ENCODE results near the gene C10orf71. TPM values are rescaled to one million over a fixed set of nuclear protein-coding genes. Genes with fewer than 3 reads are reported as not detected.

Gene C10orf71
- total RNA-seq, 1 experiment from 2014 or later, result not detected

GRCh38 chr10:49330127-49330665 lies 31.2 kb downstream of the C10orf71 start:
- Histone ChIP-seq H3K4me3 (replicated peaks in 1 of 2; ENCODE audit: low read depth in 1 of 2, low read length in 2 of 2) (no peak overlapping the region), H3K9ac (ENCODE audit: low read length) (no peak overlapping the region), H4K20me1 (ENCODE audit: insufficient read depth) (no peaks in the 10 kb centered on the region), H3K36me3 (ENCODE audit: control insufficient read depth in 1 of 2, insufficient read depth in 2 of 2, low read length in 2 of 2) (no peaks in the 10 kb centered on the region), H3K27ac (ENCODE audit: low read depth, low read length) (no peak overlapping the region), H3K9me3 (ENCODE audit: control insufficient read depth in 1 of 2, insufficient read depth in 1 of 2, low read depth in 1 of 2, low read length in 2 of 2) (no peaks in the 10 kb centered on the region), H3K27me3 (ENCODE audit: insufficient read depth, low read length) (peaks cover 11% of the 10 kb centered on the region; the same call in 1 of the 2 replicates), H3K79me2 (ENCODE audit: insufficient read depth, low read length) (no peaks in the 10 kb centered on the region), H3K4me2 (ENCODE audit: low read length) (no peak overlapping the region), H3K9me2 (ENCODE audit: insufficient read depth) (no peaks in the 10 kb centered on the region), H2AFZ (ENCODE audit: low read depth, low read length, poor library complexity, severe bottlenecking) (no peak overlapping the region), H3K4me1 (ENCODE audit: control insufficient read depth in 1 of 2, insufficient read depth in 2 of 2, low read length in 2 of 2) (no peaks in the 10 kb centered on the region)
- POLR2A ChIA-PET, result interaction anchor here (0.7 kb wide), 1 partner anchor 190 kb away, joined by 3 read pairs; no protein-coding TSS in a partner anchor
- intact Hi-C loops (cut with micrococcal nuclease), result no loop called here
- no peak for TF ChIP-seq ZNF274 (IDR thresholded peaks at IDR 0.05; ENCODE audit: low read depth, low read length)
- TF ChIP-seq EGR1 (IDR thresholded peaks at IDR 0.05; ENCODE audit: low read depth), result no peak
- no peak for TF ChIP-seq ATF3 (IDR thresholded peaks at IDR 0.05)
- TF ChIP-seq, protein P1, sequence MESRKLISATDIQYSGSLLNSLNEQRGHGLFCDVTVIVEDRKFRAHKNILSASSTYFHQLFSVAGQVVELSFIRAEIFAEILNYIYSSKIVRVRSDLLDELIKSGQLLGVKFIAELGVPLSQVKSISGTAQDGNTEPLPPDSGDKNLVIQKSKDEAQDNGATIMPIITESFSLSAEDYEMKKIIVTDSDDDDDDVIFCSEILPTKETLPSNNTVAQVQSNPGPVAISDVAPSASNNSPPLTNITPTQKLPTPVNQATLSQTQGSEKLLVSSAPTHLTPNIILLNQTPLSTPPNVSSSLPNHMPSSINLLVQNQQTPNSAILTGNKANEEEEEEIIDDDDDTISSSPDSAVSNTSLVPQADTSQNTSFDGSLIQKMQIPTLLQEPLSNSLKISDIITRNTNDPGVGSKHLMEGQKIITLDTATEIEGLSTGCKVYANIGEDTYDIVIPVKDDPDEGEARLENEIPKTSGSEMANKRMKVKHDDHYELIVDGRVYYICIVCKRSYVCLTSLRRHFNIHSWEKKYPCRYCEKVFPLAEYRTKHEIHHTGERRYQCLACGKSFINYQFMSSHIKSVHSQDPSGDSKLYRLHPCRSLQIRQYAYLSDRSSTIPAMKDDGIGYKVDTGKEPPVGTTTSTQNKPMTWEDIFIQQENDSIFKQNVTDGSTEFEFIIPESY (IDR thresholded peaks at IDR 0.05; ENCODE audit: extremely low read depth, insufficient replicate concordance, low read length), result no peak
- no peak for TF ChIP-seq ELF1 (IDR thresholded peaks at IDR 0.05; ENCODE audit: borderline replicate concordance, low read depth)
- no TSS peak for BruUV-seq (replicated peaks)
- DNase-seq (ENCODE audit: low read depth, low spot score), result no peak
- ATAC-seq, result no peak
- RAD21 ChIA-PET (ENCODE audit: low non-redundant PET in 1 of 2, low total read pairs in 2 of 2, uncharacterized antibody in 2 of 2, unreplicated experiment in 2 of 2), result no interaction called here
- CTCF ChIA-PET, result no interaction called here

GRCh38 chr10:49331431-49331830 lies 32.5 kb downstream of the C10orf71 start:
- Histone ChIP-seq H3K79me2 (ENCODE audit: insufficient read depth, low read length) (no peaks in the 10 kb centered on the region), H3K27me3 (ENCODE audit: insufficient read depth, low read length) (peaks cover 11% of the 10 kb centered on the region; the same call in 1 of the 2 replicates), H3K36me3 (ENCODE audit: control insufficient read depth in 1 of 2, insufficient read depth in 2 of 2, low read length in 2 of 2) (no peaks in the 10 kb centered on the region), H3K9me3 (ENCODE audit: control insufficient read depth in 1 of 2, insufficient read depth in 1 of 2, low read depth in 1 of 2, low read length in 2 of 2) (no peaks in the 10 kb centered on the region), H4K20me1 (ENCODE audit: insufficient read depth) (no peaks in the 10 kb centered on the region), H3K4me1 (ENCODE audit: control insufficient read depth in 1 of 2, insufficient read depth in 2 of 2, low read length in 2 of 2) (no peaks in the 10 kb centered on the region), H3K4me3 (replicated peaks in 1 of 2; ENCODE audit: low read depth in 1 of 2, low read length in 2 of 2) (no peak overlapping the region), H3K9me2 (ENCODE audit: insufficient read depth) (no peaks in the 10 kb centered on the region), H3K27ac (ENCODE audit: low read depth, low read length) (no peak overlapping the region), H3K4me2 (ENCODE audit: low read length) (no peak overlapping the region), H2AFZ (ENCODE audit: low read depth, low read length, poor library complexity, severe bottlenecking) (no peak overlapping the region), H3K9ac (ENCODE audit: low read length) (no peak overlapping the region)
- CTCF ChIA-PET, result no interaction called here
- intact Hi-C loops (cut with micrococcal nuclease), result no loop called here
- DNase-seq (ENCODE audit: low read depth, low spot score) (no peak), ATAC-seq (no peak)
- TF ChIP-seq CBX3 (IDR thresholded peaks at IDR 0.05; ENCODE audit: low read depth), result no peak
- TF ChIP-seq FOSL1 (IDR thresholded peaks at IDR 0.05; ENCODE audit: low read depth), result no peak
- TF ChIP-seq ZFX (IDR thresholded peaks at IDR 0.05), result no peak
- TF ChIP-seq POLR2AphosphoS5 (IDR thresholded peaks at IDR 0.05; ENCODE audit: low read depth, low read length), result no peak
- TF ChIP-seq TCF7L2 (IDR thresholded peaks at IDR 0.05; ENCODE audit: borderline replicate concordance, extremely low read depth, insufficient read depth, insufficient read length), result no peak
- TF ChIP-seq ZNF274 (IDR thresholded peaks at IDR 0.05; ENCODE audit: low read depth, low read length), result no peak
- TF ChIP-seq EZH2phosphoT487 (IDR thresholded peaks at IDR 0.05; ENCODE audit: borderline replicate concordance), result no peak
- no peak for TF ChIP-seq YY1 (IDR thresholded peaks at IDR 0.05; ENCODE audit: extremely low read depth, insufficient replicate concordance, low read depth, low read length)
- TF ChIP-seq SIN3A (IDR thresholded peaks at IDR 0.05; ENCODE audit: low read depth), result no peak
- TF ChIP-seq SP1 (IDR thresholded peaks at IDR 0.05; ENCODE audit: low read depth), result no peak
- TF ChIP-seq POLR2A (IDR thresholded peaks at IDR 0.05; ENCODE audit: borderline replicate concordance, extremely low read depth, insufficient read depth, insufficient read length), result no peak
- POLR2A ChIA-PET, result no interaction called here
- no TSS peak for BruUV-seq (replicated peaks)
- RAD21 ChIA-PET (ENCODE audit: low non-redundant PET in 1 of 2, low total read pairs in 2 of 2, uncharacterized antibody in 2 of 2, unreplicated experiment in 2 of 2), result no interaction called here

All from HCT116 (cell line).